ENCODE measurements around the gene APEH. TPM values are rescaled to one million over a fixed set of nuclear protein-coding genes. Genes with fewer than 3 reads are reported as not detected.
A peak's percentile ranks its signal among the peaks of the same experiment; 100 is the strongest.

Gene APEH
- total and polyA plus RNA-seq, 2 of the 13 experiments (the other 11 are each of a cell fraction or from before 2014, with no cell fraction given): 116 to 130 TPM

- TF ChIP-seq PCBP1 (IDR thresholded peaks at IDR 0.05; ENCODE audit: borderline replicate concordance, low read depth, low read length): no peak
- 0 out of 2 replicates have a peak, but pooled peaks have one; percentile 40 for TF ChIP-seq DZIP1 (CRISPR knock-in tag; IDR thresholded peaks at IDR 0.05)
- TF ChIP-seq REST (IDR thresholded peaks at IDR 0.05; ENCODE audit: borderline replicate concordance in 1 of 2, low read depth in 1 of 2, low read length in 2 of 2): peak in 1 of 2 experiments; percentile 16; a peak in 1 of 4 replicates
- 0 out of 2 replicates have a peak, but pooled peaks have one; percentile 38 for TF ChIP-seq ZNF446 (CRISPR knock-in tag; IDR thresholded peaks at IDR 0.05)
- 0 out of 2 replicates have a peak, but pooled peaks have one; percentile 38 for TF ChIP-seq ZNF547 (CRISPR knock-in tag; IDR thresholded peaks at IDR 0.05)
- TF ChIP-seq TEAD3 (CRISPR knock-in tag; optimal IDR thresholded peaks at IDR 0.05; ENCODE audit: borderline replicate concordance): no peak
- TF ChIP-seq NFE2 (CRISPR knock-in tag; IDR thresholded peaks at IDR 0.05): no peak
- TF ChIP-seq ZNF543 (CRISPR knock-in tag; IDR thresholded peaks at IDR 0.05): no peak
- no peak; the same call in 1 of the 2 replicates for TF ChIP-seq ZNF740 (CRISPR knock-in tag; IDR thresholded peaks at IDR 0.05)
- TF ChIP-seq FOXA3 (CRISPR knock-in tag; IDR thresholded peaks at IDR 0.05): peak; percentile 54
- peak; percentile 82 for TF ChIP-seq MYC (CRISPR knock-in tag; IDR thresholded peaks at IDR 0.05; ENCODE audit: borderline replicate concordance)
- TF ChIP-seq ZNF703 (CRISPR knock-in tag; IDR thresholded peaks at IDR 0.05; ENCODE audit: borderline replicate concordance): no peak
- TF ChIP-seq ZNF441 (CRISPR knock-in tag; IDR thresholded peaks at IDR 0.05; ENCODE audit: borderline replicate concordance): no peak; the same call in 1 of the 2 replicates
- TF ChIP-seq ZNF704 (CRISPR knock-in tag; IDR thresholded peaks at IDR 0.05; ENCODE audit: borderline replicate concordance): no peak; the same call in 1 of the 2 replicates
- TF ChIP-seq MED8 (CRISPR knock-in tag; IDR thresholded peaks at IDR 0.05; ENCODE audit: insufficient replicate concordance): no peak
- no peak for TF ChIP-seq RNF2 (conservative IDR thresholded peaks at IDR 0.05; ENCODE audit: low read depth)
- no peak for TF ChIP-seq RARG (CRISPR knock-in tag; IDR thresholded peaks at IDR 0.05; ENCODE audit: low read depth)
- peak; percentile 71; the same call in 1 of the 2 replicates for TF ChIP-seq NFKBIZ (CRISPR knock-in tag; IDR thresholded peaks at IDR 0.05)
- 0 out of 2 replicates have a peak, but pooled peaks have one; percentile 8 for TF ChIP-seq RAD21 (CRISPR knock-in tag; IDR thresholded peaks at IDR 0.05)
These were observed 15.1 kb downstream of the APEH start, which contains the start of the genes MST1 and RNF123 (continued) for GRCh38 chr3:49689046-49689907.
